ENCODE results near the gene MARCKSL1.

GRCh38 chr1:32352239-32352745 is 16.3 kb upstream of the MARCKSL1 start:
- TF ChIP-seq CTCF (IDR thresholded peaks at IDR 0.05; ENCODE audit: control extremely low read depth in 1 of 3, insufficient read depth in 1 of 3, low read depth in 1 of 3, low read length in 3 of 3) (no peak), YY1 (IDR thresholded peaks at IDR 0.05; ENCODE audit: low read depth, low read length) (no peak), JUN (IDR thresholded peaks at IDR 0.05; ENCODE audit: low read depth, low read length) (no peak), EP300 (IDR thresholded peaks at IDR 0.05; ENCODE audit: borderline replicate concordance in 1 of 2, low read depth in 2 of 2, low read length in 2 of 2) (no peak), JUND (IDR thresholded peaks at IDR 0.05; ENCODE audit: low read length) (no peak), SIN3A (conservative IDR thresholded peaks at IDR 0.05 in 1 of 2, IDR thresholded peaks at IDR 0.05 in 1 of 2; ENCODE audit: low read depth in 1 of 2, low read length in 2 of 2) (no peak), BCL11A (IDR thresholded peaks at IDR 0.05; ENCODE audit: low read depth in 2 of 2, low read length in 2 of 2) (no peak), CBX8 (IDR thresholded peaks at IDR 0.05; ENCODE audit: borderline replicate concordance, low read depth, low read length) (no peak), POLR2A (IDR thresholded peaks at IDR 0.05; ENCODE audit: control extremely low read depth in 1 of 2, low read depth in 2 of 2, low read length in 2 of 2) (no peak)

Measured in H1 (cell line).